HAP-1 (cell line): ENCODE results near the gene SFSWAP.

Experiments
- DNase-seq, 2 experiments: peaks; one replicate each; pipeline ENCODE4 v3.0.0-alpha.2; 2016 to 2020; ENCODE audit warnings: low spot score in 2 of 2
- H3K27me3 ChIP-seq: fragments of 250-450 bp; sonication (Bioruptor Pico); 2 replicates; pipeline ENCODE4 v1.5.1; 2020; ENCODE audit warnings: low read depth, mild to moderate bottlenecking, moderate library complexity
- H3K36me3 ChIP-seq: fragments of 250-450 bp; sonication (Bioruptor Pico); replicated peaks from 2 replicates; pipeline ENCODE4 v1.5.1; 2020; ENCODE audit warnings: mild to moderate bottlenecking
- H3K4me1 ChIP-seq: fragments of 250-450 bp; sonication (Bioruptor Pico); 2 replicates; pipeline ENCODE4 v1.5.1; 2020; ENCODE audit warnings: mild to moderate bottlenecking
- H3K4me3 ChIP-seq: fragments of 250-450 bp; sonication (Bioruptor Pico); 2 replicates; pipeline ENCODE4 v1.5.1; 2020; ENCODE audit warnings: mild to moderate bottlenecking, moderate library complexity
- H3K9me3 ChIP-seq: fragments of 250-450 bp; sonication (Bioruptor Pico); 2 replicates; pipeline ENCODE4 v1.5.1; 2020; ENCODE audit warnings: mild to moderate bottlenecking, moderate library complexity
- in situ Hi-C: fragments of 300-500 bp; cut with MboI; formaldehyde crosslinking; loops from 3 replicates; pipeline ENCODE4 v1.14.3; 2020; ENCODE audit warnings: low sequenced_read_pairs, inconsistent platforms, mixed read lengths

SFSWAP gene

GRCh38 chr12:131724534-131724933 is 13.6 kb downstream of the SFSWAP start:
- Histone ChIP-seq H3K4me1 (no peaks in the 10 kb centered on the region), H3K4me3 (no peak overlapping the region), H3K9me3 (no peaks in the 10 kb centered on the region), H3K27me3 (no peaks in the 10 kb centered on the region), H3K36me3 (peaks cover 73% of the 10 kb centered on the region)
- in situ Hi-C loops: no loop called here
- no peak for DNase-seq

- Histone ChIP-seq H3K4me3 (no peak overlapping the region), H3K9me3 (no peaks in the 10 kb centered on the region), H3K27me3 (no peaks in the 10 kb centered on the region), H3K4me1 (no peaks in the 10 kb centered on the region), H3K36me3 (peaks cover 73% of the 10 kb centered on the region)
- in situ Hi-C loops: no loop called here
- DNase-seq: no peak
Measured at GRCh38 chr12:131725503-131725902, 14.6 kb downstream of the SFSWAP start.

GRCh38 chr12:131728720-131729119 is 17.8 kb downstream of the SFSWAP start:
- Histone ChIP-seq H3K4me1 (no peaks in the 10 kb centered on the region), H3K27me3 (no peaks in the 10 kb centered on the region), H3K4me3 (no peak overlapping the region), H3K36me3 (peaks cover 82% of the 10 kb centered on the region), H3K9me3 (no peaks in the 10 kb centered on the region)
- no peak for DNase-seq
- in situ Hi-C loops: no loop called here

- H3K9me3 ChIP-seq: no peaks in the 10 kb centered on the region
- peaks cover 82% of the 10 kb centered on the region for H3K36me3 ChIP-seq
- in situ Hi-C loops: no loop called here
- no peaks in the 10 kb centered on the region for H3K27me3 ChIP-seq
- no peak overlapping the region for H3K4me3 ChIP-seq
- no peak for DNase-seq
- no peaks in the 10 kb centered on the region for H3K4me1 ChIP-seq
Measured at GRCh38 chr12:131729254-131729955, 18.5 kb downstream of the SFSWAP start.

- DNase-seq: no peak
- H3K27me3 ChIP-seq: no peaks in the 10 kb centered on the region
- H3K4me1 ChIP-seq: no peaks in the 10 kb centered on the region
- no peak overlapping the region for H3K4me3 ChIP-seq
- in situ Hi-C loops: no loop called here
- H3K9me3 ChIP-seq: no peaks in the 10 kb centered on the region
- peaks cover 64% of the 10 kb centered on the region for H3K36me3 ChIP-seq
Measured at GRCh38 chr12:131732996-131733615, 22.2 kb downstream of the SFSWAP start.

GRCh38 chr12:131733874-131734273 is 23.0 kb downstream of the SFSWAP start:
- in situ Hi-C loops: no loop called here
- Histone ChIP-seq H3K27me3 (no peaks in the 10 kb centered on the region), H3K4me1 (no peaks in the 10 kb centered on the region), H3K36me3 (peaks cover 60% of the 10 kb centered on the region), H3K4me3 (no peak overlapping the region), H3K9me3 (no peaks in the 10 kb centered on the region)
- no peak for DNase-seq

- H3K4me3 ChIP-seq: no peak overlapping the region
- H3K9me3 ChIP-seq: no peaks in the 10 kb centered on the region
- no peak for DNase-seq
- no peaks in the 10 kb centered on the region for H3K27me3 ChIP-seq
- H3K36me3 ChIP-seq: peaks cover 55% of the 10 kb centered on the region
- in situ Hi-C loops: no loop called here
- no peaks in the 10 kb centered on the region for H3K4me1 ChIP-seq
Measured at GRCh38 chr12:131734336-131735152, 23.7 kb downstream of the SFSWAP start.

- H3K4me1 ChIP-seq: no peaks in the 10 kb centered on the region
- H3K27me3 ChIP-seq: no peaks in the 10 kb centered on the region
- in situ Hi-C loops: no loop called here
- H3K36me3 ChIP-seq: peaks cover 54% of the 10 kb centered on the region
- DNase-seq: no peak
- H3K4me3 ChIP-seq: no peak overlapping the region
- no peaks in the 10 kb centered on the region for H3K9me3 ChIP-seq
Measured at GRCh38 chr12:131735153-131735456, 24.2 kb downstream of the SFSWAP start.

- Histone ChIP-seq H3K4me1 (no peaks in the 10 kb centered on the region), H3K27me3 (no peaks in the 10 kb centered on the region), H3K9me3 (no peaks in the 10 kb centered on the region), H3K4me3 (no peak overlapping the region), H3K36me3 (peaks cover 53% of the 10 kb centered on the region)
- no peak for DNase-seq
- in situ Hi-C loops: no loop called here
Measured at GRCh38 chr12:131735476-131736445, 24.9 kb downstream of the SFSWAP start.

GRCh38 chr12:131736446-131737149 is 25.7 kb downstream of the SFSWAP start:
- peaks cover 45% of the 10 kb centered on the region for H3K36me3 ChIP-seq
- no peak for DNase-seq
- H3K4me3 ChIP-seq: no peak overlapping the region
- no peaks in the 10 kb centered on the region for H3K9me3 ChIP-seq
- no peaks in the 10 kb centered on the region for H3K4me1 ChIP-seq
- in situ Hi-C loops: no loop called here
- no peaks in the 10 kb centered on the region for H3K27me3 ChIP-seq

GRCh38 chr12:131737150-131737827 is 26.4 kb downstream of the SFSWAP start:
- H3K36me3 ChIP-seq: peaks cover 49% of the 10 kb centered on the region
- H3K4me1 ChIP-seq: no peaks in the 10 kb centered on the region
- no peak for DNase-seq
- H3K4me3 ChIP-seq: no peak overlapping the region
- in situ Hi-C loops: no loop called here
- H3K27me3 ChIP-seq: no peaks in the 10 kb centered on the region
- no peaks in the 10 kb centered on the region for H3K9me3 ChIP-seq

GRCh38 chr12:131738196-131738595 is 27.3 kb downstream of the SFSWAP start:
- no peaks in the 10 kb centered on the region for H3K4me1 ChIP-seq
- peaks cover 49% of the 10 kb centered on the region for H3K36me3 ChIP-seq
- H3K4me3 ChIP-seq: no peak overlapping the region
- 0 out of 2 replicates have a peak, but pooled peaks cover 2% of the 10 kb centered on the region for H3K9me3 ChIP-seq
- H3K27me3 ChIP-seq: no peaks in the 10 kb centered on the region
- no peak for DNase-seq
- in situ Hi-C loops: no loop called here
